Muscle of leg (tissue), 11 donors: ENCODE results near the gene MR1. TPM values are rescaled to one million over a fixed set of nuclear protein-coding genes. Genes with fewer than 3 reads are reported as not detected.

ENCODE experiments used
- DNase-seq: peaks from one replicate; pipeline ENCODE4 v3.0.0; 2013
- H3K27ac ChIP-seq: one replicate; pipeline ENCODE4 v1.5.1; 2013; ENCODE audit warnings: mild to moderate bottlenecking, low read length, control low read depth
- H3K27me3 ChIP-seq: one replicate; pipeline ENCODE4 v1.6.1; 2013; ENCODE audit warnings: low read length; ENCODE audit not compliant: control insufficient read depth, insufficient read depth
- H3K36me3 ChIP-seq: one replicate; pipeline ENCODE4 v1.6.1; 2013; ENCODE audit warnings: low read length; ENCODE audit not compliant: control insufficient read depth, insufficient read depth
- H3K4me1 ChIP-seq: one replicate; pipeline ENCODE4 v1.6.1; 2013; ENCODE audit warnings: low read length; ENCODE audit not compliant: control insufficient read depth, insufficient read depth
- H3K4me3 ChIP-seq: one replicate; pipeline ENCODE4 v1.5.1; 2013; ENCODE audit warnings: low read length, control low read depth
- H3K9me3 ChIP-seq: replicated peaks from 2 replicates; pipeline ENCODE4 v1.6.1; 2013; ENCODE audit warnings: low read depth, low read length; ENCODE audit not compliant: control insufficient read depth
- WGBS: methylation state at CpG from one replicate; pipeline ENCODE4 v1.1.5; 2013; ENCODE audit warnings: missing lambda C conversion rate; ENCODE audit not compliant: insufficient coverage; 5-methylcytosine and 5-hydroxymethylcytosine counted together
- polyA plus RNA-seq, 8 donors: library from polyadenylated mRNA; unstranded; fragments of 120-200 nt; gene quantifications; one replicate each; pipeline versions ENCODE4 v1.2.1 to v1.2.3, GENCODE V29; 2013; ENCODE audit warnings: inconsistent platforms in 1 of 8, low replicate concordance in 1 of 8; ENCODE audit not compliant: insufficient read length in 8 of 8, insufficient read depth in 1 of 8
- total RNA-seq: library from RNA; stranded (reverse); fragments of 120-200 nt; gene quantifications from one replicate; pipeline ENCODE4 v1.2.4, GENCODE V29; 2013

The MR1 gene
- total and polyA plus RNA-seq, 9 donors = 3.2 to 6.3 (median 4.1) TPM

DNA sequence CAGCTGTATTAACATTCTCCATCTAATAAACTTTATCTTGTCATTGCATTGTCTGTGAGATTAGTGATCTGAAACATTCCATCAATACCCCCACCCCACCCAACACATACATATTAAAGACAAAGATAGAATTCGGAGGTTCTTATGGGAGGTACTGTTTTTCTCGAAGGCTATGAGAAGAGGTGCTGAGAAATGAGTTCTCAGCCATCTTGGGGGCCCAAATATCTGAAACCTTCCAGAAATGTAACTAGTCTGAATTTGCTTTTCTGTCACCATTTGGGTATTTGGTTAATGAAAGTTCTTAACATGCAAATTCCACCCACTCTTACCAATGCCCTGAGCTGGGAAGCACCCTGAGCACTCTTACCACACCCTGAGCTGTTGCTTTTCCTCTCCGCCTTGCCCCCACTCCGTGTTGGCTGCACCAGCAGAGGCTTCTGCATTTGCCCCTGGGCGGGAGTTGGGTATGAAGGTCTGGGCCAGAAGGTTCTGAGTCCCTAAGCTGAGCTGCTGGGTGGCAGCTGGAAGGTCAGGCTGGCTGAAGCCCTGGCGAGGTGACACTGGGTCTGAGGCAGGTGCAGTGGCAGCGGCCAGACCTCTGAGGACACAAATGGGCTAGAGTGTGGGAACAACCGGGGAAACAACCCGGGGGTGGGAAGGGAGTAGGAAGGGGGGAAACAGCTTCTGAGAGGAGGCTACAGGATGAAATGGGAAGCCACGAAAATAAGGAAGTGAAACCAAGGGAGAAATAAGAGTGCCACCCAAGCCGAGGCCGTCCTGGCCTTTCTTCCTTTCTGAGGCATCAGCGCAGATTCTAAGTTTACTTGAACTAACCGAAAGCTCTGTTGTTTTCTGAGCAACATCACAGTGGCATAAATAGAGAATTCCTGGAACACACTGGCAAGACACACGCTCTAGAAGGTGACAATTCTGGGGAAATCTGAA lies 28.4 kb downstream of the MR1 start:
- DNase-seq = peak; percentile 61
- WGBS = 48% methylated on average over 7 of the region's 15 CpGs
- peak overlapping the region; percentile 55 for H3K27ac ChIP-seq
- H3K27me3 ChIP-seq = no peaks in the 10 kb centered on the region
- H3K4me1 ChIP-seq = peaks cover 16% of the 10 kb centered on the region
- H3K9me3 ChIP-seq = peaks cover 5% of the 10 kb centered on the region
- H3K4me3 ChIP-seq = no peak overlapping the region
- no peaks in the 10 kb centered on the region for H3K36me3 ChIP-seq

DNA sequence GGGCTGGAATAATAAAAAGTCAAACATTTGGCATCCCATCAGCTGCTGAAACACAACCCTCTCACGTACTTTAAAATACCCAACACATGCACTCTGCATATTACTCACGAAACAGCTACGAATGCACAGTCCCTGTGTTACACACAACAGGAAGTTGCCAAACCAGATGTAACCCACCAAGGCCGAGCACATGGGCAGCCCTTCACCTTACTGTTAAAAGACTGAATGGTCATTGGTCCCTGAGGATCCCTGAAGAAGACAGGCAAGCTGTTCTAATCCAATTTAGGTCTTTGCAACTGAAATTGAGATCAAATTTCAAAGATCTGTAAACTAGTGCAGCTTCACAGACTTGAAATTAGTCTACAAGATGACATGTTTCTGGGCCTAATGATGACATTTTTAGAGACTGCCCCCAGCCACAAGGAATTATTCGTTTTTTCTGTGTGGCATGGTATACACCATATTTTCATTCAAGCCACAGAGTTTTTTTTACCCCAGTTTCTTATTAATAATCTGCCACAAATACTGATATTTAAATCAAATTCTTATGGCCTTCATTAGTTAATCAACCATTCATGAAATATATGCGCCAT lies 29.1 kb downstream of the MR1 start:
- Histone ChIP-seq H3K4me3 (no peak overlapping the region), H3K36me3 (no peaks in the 10 kb centered on the region), H3K27ac (no peak overlapping the region), H3K4me1 (peaks cover 16% of the 10 kb centered on the region), H3K9me3 (peaks cover 5% of the 10 kb centered on the region), H3K27me3 (no peaks in the 10 kb centered on the region)
- WGBS = 38% methylated on average over 4 of the region's 6 CpGs
- peak; percentile 25 for DNase-seq

- Histone ChIP-seq H3K27me3 (no peaks in the 10 kb centered on the region), H3K27ac (no peak overlapping the region), H3K36me3 (no peaks in the 10 kb centered on the region), H3K4me1 (peaks cover 16% of the 10 kb centered on the region), H3K9me3 (peaks cover 4% of the 10 kb centered on the region), H3K4me3 (no peak overlapping the region)
- DNase-seq = no peak
- WGBS = 30% methylated on average over 2 of the region's 6 CpGs
Observed at GRCh38 chr1:181064011-181064623, 30.3 kb downstream of the MR1 start.

DNA sequence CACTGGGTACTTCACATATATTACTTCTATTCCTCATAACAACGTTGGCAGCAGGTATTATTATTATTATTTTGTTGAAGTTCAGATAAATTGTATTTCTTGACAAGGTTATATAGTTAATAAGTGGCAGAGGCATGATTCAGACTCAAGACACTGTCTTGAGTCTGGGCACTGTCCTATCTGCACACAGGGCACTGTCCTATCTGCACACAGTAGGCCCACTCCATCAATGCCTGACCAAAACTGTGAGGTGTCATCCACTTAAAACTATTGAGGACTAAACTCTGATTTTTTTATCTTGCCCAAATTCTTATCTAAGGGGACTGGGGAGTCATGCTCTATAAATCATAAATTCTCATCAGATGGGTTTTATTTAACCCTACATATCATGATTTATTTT lies 30.9 kb downstream of the MR1 start:
- WGBS = no CpG with 5 or more reads among the region's 1 CpG
- Histone ChIP-seq H3K9me3 (no peaks in the 10 kb centered on the region), H3K4me3 (no peak overlapping the region), H3K36me3 (no peaks in the 10 kb centered on the region), H3K27me3 (no peaks in the 10 kb centered on the region), H3K4me1 (peaks cover 16% of the 10 kb centered on the region), H3K27ac (no peak overlapping the region)
- no peak for DNase-seq

DNA sequence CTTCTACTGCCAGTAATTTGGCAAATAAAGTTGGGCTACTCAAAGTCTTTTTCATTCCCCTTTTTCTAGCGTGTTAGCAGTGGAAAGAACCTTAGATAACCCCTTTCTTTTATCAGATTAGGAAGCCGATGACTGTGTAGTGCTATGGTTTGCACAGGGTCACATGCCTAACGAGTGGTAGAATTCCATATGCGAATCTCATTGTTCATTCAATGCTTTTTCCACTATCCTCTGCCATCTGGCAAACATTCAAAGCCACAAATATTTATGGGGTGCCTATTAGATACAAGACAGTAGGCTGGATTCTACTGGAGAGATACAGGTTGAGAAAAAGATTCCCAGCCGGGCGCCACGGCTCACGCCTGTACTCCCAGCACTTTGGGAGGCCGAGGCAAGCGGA lies 39.9 kb downstream of the MR1 start:
- Histone ChIP-seq H3K9me3 (no peaks in the 10 kb centered on the region), H3K36me3 (no peaks in the 10 kb centered on the region), H3K27me3 (no peaks in the 10 kb centered on the region), H3K27ac (no peak overlapping the region), H3K4me1 (peaks cover 8% of the 10 kb centered on the region), H3K4me3 (no peak overlapping the region)
- DNase-seq = peak; percentile 41
- 63% methylated on average over 5 of the region's 10 CpGs for WGBS

DNA sequence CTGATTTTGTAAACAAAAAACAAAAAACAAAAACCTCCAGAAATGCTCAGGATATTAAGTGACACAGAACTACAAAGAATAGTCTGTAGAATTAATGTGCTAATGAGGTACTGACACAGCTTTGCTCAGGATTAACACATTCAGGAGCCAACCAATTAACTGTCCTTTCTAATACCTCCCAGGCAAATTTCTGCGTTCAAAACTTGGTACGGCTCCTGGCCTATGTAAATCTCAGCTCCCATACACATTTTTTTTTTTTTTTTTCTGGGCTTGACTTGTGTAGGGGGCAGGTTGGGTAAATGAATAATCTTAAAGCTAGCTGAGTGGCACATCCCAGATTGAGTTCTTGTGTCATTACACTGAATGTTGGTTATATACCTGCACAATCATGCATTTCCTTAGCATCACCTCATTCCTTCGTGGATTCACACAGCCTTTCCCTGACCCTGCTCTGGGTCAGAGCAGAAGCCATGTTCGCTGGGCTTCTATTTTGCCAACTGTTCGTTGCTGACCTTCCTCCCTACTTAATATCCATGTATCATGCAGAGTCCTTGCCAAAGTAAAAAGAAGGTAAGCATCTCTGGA lies 42.1 kb downstream of the MR1 start:
- H3K36me3 ChIP-seq = no peaks in the 10 kb centered on the region
- 81% methylated on average over 3 of the region's 5 CpGs for WGBS
- no peaks in the 10 kb centered on the region for H3K27me3 ChIP-seq
- DNase-seq = no peak
- no peaks in the 10 kb centered on the region for H3K9me3 ChIP-seq
- no peak overlapping the region for H3K4me3 ChIP-seq
- peaks cover 8% of the 10 kb centered on the region for H3K4me1 ChIP-seq
- H3K27ac ChIP-seq = no peak overlapping the region

GRCh38 chr1:181076852-181077251 lies 43.1 kb downstream of the MR1 start:
- 90% methylated on average over 1 of the region's 3 CpGs for WGBS
- Histone ChIP-seq H3K4me3 (no peak overlapping the region), H3K27ac (no peak overlapping the region), H3K27me3 (no peaks in the 10 kb centered on the region), H3K36me3 (no peaks in the 10 kb centered on the region), H3K4me1 (peaks cover 8% of the 10 kb centered on the region), H3K9me3 (no peaks in the 10 kb centered on the region)
- DNase-seq = no peak

GRCh38 chr1:181077576-181078242 lies 43.9 kb downstream of the MR1 start:
- Histone ChIP-seq H3K27ac (no peak overlapping the region), H3K4me1 (peaks cover 8% of the 10 kb centered on the region), H3K36me3 (no peaks in the 10 kb centered on the region), H3K9me3 (no peaks in the 10 kb centered on the region), H3K27me3 (no peaks in the 10 kb centered on the region), H3K4me3 (no peak overlapping the region)
- no peak for DNase-seq
- WGBS = 50% methylated on average over 3 of the region's 7 CpGs

DNA sequence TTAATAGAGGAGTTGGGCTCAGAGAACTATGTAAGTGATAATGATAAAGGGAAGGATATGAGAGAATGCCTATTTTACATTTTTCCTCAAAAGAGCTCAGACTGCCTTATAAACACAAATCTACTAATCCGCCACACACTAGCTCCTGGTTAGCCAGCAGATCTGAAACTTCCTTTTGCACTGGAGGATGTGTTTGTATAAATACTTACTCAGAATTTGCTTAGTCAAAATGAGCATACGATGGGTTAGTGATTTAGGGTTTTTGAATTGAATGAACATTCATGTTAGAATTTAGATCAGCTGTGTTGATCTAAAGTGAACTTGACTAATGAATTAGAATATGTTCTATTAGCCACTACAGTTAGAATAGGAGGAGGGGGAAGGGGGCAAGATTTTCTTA lies 45.6 kb downstream of the MR1 start:
- Histone ChIP-seq H3K4me3 (no peak overlapping the region), H3K27me3 (no peaks in the 10 kb centered on the region), H3K27ac (no peak overlapping the region), H3K36me3 (no peaks in the 10 kb centered on the region), H3K9me3 (no peaks in the 10 kb centered on the region), H3K4me1 (peaks cover 8% of the 10 kb centered on the region)
- no CpG with 5 or more reads among the region's 2 CpGs for WGBS
- no peak for DNase-seq
